ENCODE data around the gene HDAC9.

DNA sequence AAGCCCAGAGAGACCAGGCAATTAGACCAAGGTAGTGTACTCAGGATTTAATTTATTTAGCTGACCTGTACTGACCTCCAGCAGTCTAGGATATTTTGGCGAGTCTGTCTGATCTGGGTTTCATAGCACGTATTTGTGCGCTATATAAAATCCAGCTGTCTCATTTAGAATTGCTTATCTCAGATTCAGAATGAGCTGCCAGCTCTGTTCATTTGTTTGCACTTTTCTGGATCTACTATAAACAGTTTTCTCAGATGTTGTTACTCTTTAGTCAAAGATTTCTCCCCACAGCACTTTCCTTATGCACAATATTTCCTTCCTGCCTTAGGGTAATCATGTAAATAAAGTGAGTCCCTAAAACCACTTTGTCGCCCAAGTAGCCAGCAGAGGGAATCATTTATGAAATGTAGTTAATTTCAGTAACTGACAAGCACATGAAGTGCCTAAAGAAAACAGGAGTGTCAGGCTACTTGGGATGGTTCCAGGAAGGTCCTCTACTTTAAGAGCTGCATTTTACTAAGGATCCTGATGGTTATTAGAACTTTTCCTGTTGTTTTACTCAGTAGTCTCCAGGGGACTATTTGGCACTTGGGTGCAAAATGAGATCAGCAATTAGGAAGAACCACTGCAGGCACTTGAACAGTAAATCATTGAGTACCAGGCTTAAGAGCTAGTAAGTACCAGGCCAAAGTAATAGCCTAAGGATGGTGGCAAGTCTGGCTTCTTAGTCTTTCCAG, 395.5 kb downstream of the HDAC9 start:
- TF ChIP-seq, protein P1, sequence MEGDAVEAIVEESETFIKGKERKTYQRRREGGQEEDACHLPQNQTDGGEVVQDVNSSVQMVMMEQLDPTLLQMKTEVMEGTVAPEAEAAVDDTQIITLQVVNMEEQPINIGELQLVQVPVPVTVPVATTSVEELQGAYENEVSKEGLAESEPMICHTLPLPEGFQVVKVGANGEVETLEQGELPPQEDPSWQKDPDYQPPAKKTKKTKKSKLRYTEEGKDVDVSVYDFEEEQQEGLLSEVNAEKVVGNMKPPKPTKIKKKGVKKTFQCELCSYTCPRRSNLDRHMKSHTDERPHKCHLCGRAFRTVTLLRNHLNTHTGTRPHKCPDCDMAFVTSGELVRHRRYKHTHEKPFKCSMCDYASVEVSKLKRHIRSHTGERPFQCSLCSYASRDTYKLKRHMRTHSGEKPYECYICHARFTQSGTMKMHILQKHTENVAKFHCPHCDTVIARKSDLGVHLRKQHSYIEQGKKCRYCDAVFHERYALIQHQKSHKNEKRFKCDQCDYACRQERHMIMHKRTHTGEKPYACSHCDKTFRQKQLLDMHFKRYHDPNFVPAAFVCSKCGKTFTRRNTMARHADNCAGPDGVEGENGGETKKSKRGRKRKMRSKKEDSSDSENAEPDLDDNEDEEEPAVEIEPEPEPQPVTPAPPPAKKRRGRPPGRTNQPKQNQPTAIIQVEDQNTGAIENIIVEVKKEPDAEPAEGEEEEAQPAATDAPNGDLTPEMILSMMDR (IDR thresholded peaks at IDR 0.05; ENCODE audit: borderline replicate concordance, extremely low read depth, low read length, poor library complexity, severe bottlenecking) = no peak
- TF ChIP-seq EZH2 (IDR thresholded peaks at IDR 0.05; ENCODE audit: borderline replicate concordance, low read depth, low read length, severe bottlenecking) = no peak

Measured in DND-41 (cell line).